HPDE6-E6E7 (cell line): ENCODE results near the gene CD300C.
"Not testable (repeated sequence)": the region's sequence is repeated elsewhere in the genome, so short reads cannot be mapped to it uniquely, and the experiment has no call there.

ENCODE experiments used
- DNase-seq: peaks from one replicate; pipeline ENCODE4 v3.0.0; 2011; ENCODE audit warnings: missing footprints; ENCODE audit errors: extremely low spot score

CD300C gene

GRCh38 chr17:74513987-74514631, 31.8 kb downstream of the CD300C start:
- DNase-seq = no peak

GRCh38 chr17:74512624-74513091, 33.3 kb downstream of the CD300C start:
- DNase-seq = no peak

GRCh38 chr17:74512036-74512435, 33.9 kb downstream of the CD300C start:
- no peak for DNase-seq

- DNase-seq = no peak
Measured at GRCh38 chr17:74508156-74508555, 37.8 kb downstream of the CD300C start.

- not testable (repeated sequence) for DNase-seq
Measured at GRCh38 chr17:74503949-74504348, 42.0 kb downstream of the CD300C start.

- no peak for DNase-seq
Measured at GRCh38 chr17:74502861-74503260, 43.1 kb downstream of the CD300C start.

GRCh38 chr17:74499992-74500391, 45.9 kb downstream of the CD300C start:
- DNase-seq = no peak

- DNase-seq = no peak
Measured at GRCh38 chr17:74497471-74497870, 48.4 kb downstream of the CD300C start.

GRCh38 chr17:74493331-74493833, 52.5 kb downstream of the CD300C start:
- DNase-seq = peak; percentile 64

- no peak for DNase-seq
Measured at GRCh38 chr17:74491626-74492025, 54.3 kb downstream of the CD300C start.
